ENCODE measurements around the gene SPSB4. TPM values are rescaled to one million over a fixed set of nuclear protein-coding genes. Genes with fewer than 3 reads are reported as not detected.

The SPSB4 gene
- total RNA-seq, 4 donors from 2014 or later: 0.14 TPM; not detected in 3

- in situ Hi-C loops (cut with MboI; ENCODE audit: low pct_ligation_motif_present in 1 of 4, low pct_unique_long_range_greater_than_20kb in 1 of 4, low sequenced_read_pairs in 3 of 4): no loop called here
- Histone ChIP-seq H3K36me3 (no peaks in the 10 kb centered on the region), H3K27ac (no peak overlapping the region), H3K27me3 (no peaks in the 10 kb centered on the region), H3K9me3 (no peaks in the 10 kb centered on the region), H3K4me1 (peaks cover 0 to 19% (median 10%) of the 10 kb centered on the region in 4 donors), H3K4me3 (no peak overlapping the region)
- TF ChIP-seq EP300 (IDR thresholded peaks at IDR 0.05; ENCODE audit: low read depth) (no peak), CTCF (IDR thresholded peaks at IDR 0.05) (no peak), POLR2AphosphoS5 (IDR thresholded peaks at IDR 0.05) (no peak), POLR2A (IDR thresholded peaks at IDR 0.05) (no peak)
- intact Hi-C loops (cut with DNase I; ENCODE audit: low total_unique reads): no loop called here
- 69% methylated on average over 2 of the region's 3 CpGs; no CpG with 5 or more reads in 1 of the 2 donors for WGBS, 2 donors (ENCODE audit: low coverage in 1 of 2)
- no peak for DNase-seq
These were observed 27.1 kb downstream of the SPSB4 start for GRCh38 chr3:141078200-141078599.

GRCh38 chr3:141080431-141080830, 29.3 kb downstream of the SPSB4 start:
- H3K27me3 ChIP-seq: no peaks in the 10 kb centered on the region
- no peaks in the 10 kb centered on the region for H3K9me3 ChIP-seq
- no peaks in the 10 kb centered on the region for H3K36me3 ChIP-seq
- intact Hi-C loops (cut with DNase I; ENCODE audit: low total_unique reads) (no loop called here), in situ Hi-C loops (cut with MboI; ENCODE audit: low pct_ligation_motif_present in 1 of 4, low pct_unique_long_range_greater_than_20kb in 1 of 4, low sequenced_read_pairs in 3 of 4) (no loop called here)
- no peak overlapping the region for H3K27ac ChIP-seq
- peaks cover 0 to 19% (median 10%) of the 10 kb centered on the region in 4 donors for H3K4me1 ChIP-seq
- TF ChIP-seq CTCF (IDR thresholded peaks at IDR 0.05): no peak
- TF ChIP-seq POLR2A (IDR thresholded peaks at IDR 0.05): no peak
- TF ChIP-seq POLR2AphosphoS5 (IDR thresholded peaks at IDR 0.05): no peak
- TF ChIP-seq EP300 (IDR thresholded peaks at IDR 0.05; ENCODE audit: low read depth): no peak
- no peak for DNase-seq
- WGBS, 2 donors (ENCODE audit: low coverage in 1 of 2): 78% methylated on average over 3 of the region's 3 CpGs; no CpG with 5 or more reads in 1 of the 2 donors
- no peak overlapping the region for H3K4me3 ChIP-seq

GRCh38 chr3:141081141-141081795, 30.1 kb downstream of the SPSB4 start:
- Histone ChIP-seq H3K27ac (no peak overlapping the region), H3K9me3 (no peaks in the 10 kb centered on the region), H3K4me3 (no peak overlapping the region), H3K27me3 (no peaks in the 10 kb centered on the region), H3K4me1 (peaks cover 0 to 15% (median 8%) of the 10 kb centered on the region in 4 donors), H3K36me3 (no peaks in the 10 kb centered on the region)
- DNase-seq: no peak
- in situ Hi-C loops (cut with MboI; ENCODE audit: low pct_ligation_motif_present in 1 of 4, low pct_unique_long_range_greater_than_20kb in 1 of 4, low sequenced_read_pairs in 3 of 4) (no loop called here), intact Hi-C loops (cut with DNase I; ENCODE audit: low total_unique reads) (no loop called here)
- TF ChIP-seq POLR2AphosphoS5 (IDR thresholded peaks at IDR 0.05) (no peak), EP300 (IDR thresholded peaks at IDR 0.05; ENCODE audit: low read depth) (no peak), POLR2A (IDR thresholded peaks at IDR 0.05) (no peak), CTCF (IDR thresholded peaks at IDR 0.05) (no peak)
- 72 to 81% methylated on average over 3 to 10 of the region's 10 CpGs for WGBS, 2 donors (ENCODE audit: low coverage in 1 of 2)

- 79 to 100% methylated on average over 1 to 5 of the region's 5 CpGs for WGBS, 2 donors (ENCODE audit: low coverage in 1 of 2)
- in situ Hi-C loops (cut with MboI; ENCODE audit: low pct_ligation_motif_present in 1 of 4, low pct_unique_long_range_greater_than_20kb in 1 of 4, low sequenced_read_pairs in 3 of 4): no loop called here
- no peak for TF ChIP-seq POLR2AphosphoS5 (IDR thresholded peaks at IDR 0.05)
- TF ChIP-seq CTCF (IDR thresholded peaks at IDR 0.05): no peak
- no peak for TF ChIP-seq EP300 (IDR thresholded peaks at IDR 0.05; ENCODE audit: low read depth)
- DNase-seq: no peak
- no peak overlapping the region for H3K27ac ChIP-seq
- H3K9me3 ChIP-seq: no peaks in the 10 kb centered on the region
- no peaks in the 10 kb centered on the region for H3K27me3 ChIP-seq
- no peak overlapping the region for H3K4me3 ChIP-seq
- intact Hi-C loops (cut with DNase I; ENCODE audit: low total_unique reads): no loop called here
- H3K36me3 ChIP-seq: no peaks in the 10 kb centered on the region
- H3K4me1 ChIP-seq: peaks cover 0 to 7% (median 3%) of the 10 kb centered on the region in 4 donors
These were observed 30.9 kb downstream of the SPSB4 start for GRCh38 chr3:141082064-141082463.

Measured in transverse colon (tissue), 4 donors.